ENCODE measurements around the gene ZCCHC14.
"Not testable (repeated sequence)": the region's sequence is repeated elsewhere in the genome, so short reads cannot be mapped to it uniquely, and the experiment has no call there.

Gene ZCCHC14

GRCh38 chr16:87366288-87366687 lies 126.5 kb downstream of the ZCCHC14 start:
- H3K27me3 ChIP-seq (replicated peaks; ENCODE audit: insufficient read depth, low read length) = no peaks in the 10 kb centered on the region
- no peaks in the 10 kb centered on the region for H3K36me3 ChIP-seq (replicated peaks; ENCODE audit: insufficient read depth, low read length)
- no peaks in the 10 kb centered on the region for H3K9me3 ChIP-seq (replicated peaks; ENCODE audit: insufficient read depth, low read length)
- no peak overlapping the region for H3K9ac ChIP-seq (ENCODE audit: low read length)
- H3K79me2 ChIP-seq (ENCODE audit: low read length) = peaks cover 19% of the 10 kb centered on the region
- H3F3A ChIP-seq (ENCODE audit: insufficient read depth, low read length) = no peaks in the 10 kb centered on the region
- H3K4me3 ChIP-seq (ENCODE audit: low read length) = no peak overlapping the region
- H2AFZ ChIP-seq (ENCODE audit: low read length) = no peak overlapping the region
- H3K4me2 ChIP-seq (ENCODE audit: low read depth, low read length) = no peak overlapping the region
- no peaks in the 10 kb centered on the region for H3K9me2 ChIP-seq (replicated peaks; ENCODE audit: insufficient read depth, low read length)
- TF ChIP-seq EZH2 (optimal IDR thresholded peaks at IDR 0.05; ENCODE audit: low read depth, low read length) (no peak), CTCF (IDR thresholded peaks at IDR 0.05; ENCODE audit: low read length) (no peak), EZH2phosphoT487 (IDR thresholded peaks at IDR 0.05; ENCODE audit: low read length) (no peak)
- H3K27ac ChIP-seq (ENCODE audit: low read length) = no peak overlapping the region
- no peak for DNase-seq
- no peaks in the 10 kb centered on the region for H4K20me1 ChIP-seq (ENCODE audit: insufficient read depth, low read length)
- H3K4me1 ChIP-seq (ENCODE audit: low read length) = no peaks in the 10 kb centered on the region

GRCh38 chr16:87365021-87365713 lies 127.7 kb downstream of the ZCCHC14 start:
- H3K27me3 ChIP-seq (replicated peaks; ENCODE audit: insufficient read depth, low read length) = no peaks in the 10 kb centered on the region
- H3K27ac ChIP-seq (ENCODE audit: low read length) = no peak overlapping the region
- DNase-seq = no peak
- H3K9ac ChIP-seq (ENCODE audit: low read length) = no peak overlapping the region
- H3F3A ChIP-seq (ENCODE audit: insufficient read depth, low read length) = no peaks in the 10 kb centered on the region
- H3K9me3 ChIP-seq (replicated peaks; ENCODE audit: insufficient read depth, low read length) = no peaks in the 10 kb centered on the region
- no peak for TF ChIP-seq EZH2phosphoT487 (IDR thresholded peaks at IDR 0.05; ENCODE audit: low read length)
- no peak for TF ChIP-seq EZH2 (optimal IDR thresholded peaks at IDR 0.05; ENCODE audit: low read depth, low read length)
- TF ChIP-seq CTCF (IDR thresholded peaks at IDR 0.05; ENCODE audit: low read length) = no peak
- H3K36me3 ChIP-seq (replicated peaks; ENCODE audit: insufficient read depth, low read length) = no peaks in the 10 kb centered on the region
- no peaks in the 10 kb centered on the region for H4K20me1 ChIP-seq (ENCODE audit: insufficient read depth, low read length)
- no peaks in the 10 kb centered on the region for H3K4me1 ChIP-seq (ENCODE audit: low read length)
- no peak overlapping the region for H3K4me3 ChIP-seq (ENCODE audit: low read length)
- H3K4me2 ChIP-seq (ENCODE audit: low read depth, low read length) = no peak overlapping the region
- no peak overlapping the region for H2AFZ ChIP-seq (ENCODE audit: low read length)
- H3K79me2 ChIP-seq (ENCODE audit: low read length) = peaks cover 10% of the 10 kb centered on the region; the same call in 1 of the 2 replicates
- no peaks in the 10 kb centered on the region for H3K9me2 ChIP-seq (replicated peaks; ENCODE audit: insufficient read depth, low read length)

GRCh38 chr16:87363771-87364455 lies 128.9 kb downstream of the ZCCHC14 start:
- no peak for TF ChIP-seq EZH2phosphoT487 (IDR thresholded peaks at IDR 0.05; ENCODE audit: low read length)
- TF ChIP-seq EZH2 (optimal IDR thresholded peaks at IDR 0.05; ENCODE audit: low read depth, low read length) = no peak
- no peak for TF ChIP-seq CTCF (IDR thresholded peaks at IDR 0.05; ENCODE audit: low read length)
- Histone ChIP-seq H3K36me3 (replicated peaks; ENCODE audit: insufficient read depth, low read length) (no peaks in the 10 kb centered on the region), H3K4me3 (ENCODE audit: low read length) (no peak overlapping the region), H3K9me3 (replicated peaks; ENCODE audit: insufficient read depth, low read length) (no peaks in the 10 kb centered on the region), H3K27ac (ENCODE audit: low read length) (no peak overlapping the region), H2AFZ (ENCODE audit: low read length) (no peak overlapping the region), H4K20me1 (ENCODE audit: insufficient read depth, low read length) (no peaks in the 10 kb centered on the region), H3F3A (ENCODE audit: insufficient read depth, low read length) (no peaks in the 10 kb centered on the region), H3K4me1 (ENCODE audit: low read length) (no peaks in the 10 kb centered on the region), H3K79me2 (ENCODE audit: low read length) (peaks cover 5% of the 10 kb centered on the region; the same call in 1 of the 2 replicates), H3K4me2 (ENCODE audit: low read depth, low read length) (no peak overlapping the region), H3K9me2 (replicated peaks; ENCODE audit: insufficient read depth, low read length) (no peaks in the 10 kb centered on the region), H3K27me3 (replicated peaks; ENCODE audit: insufficient read depth, low read length) (no peaks in the 10 kb centered on the region), H3K9ac (ENCODE audit: low read length) (no peak overlapping the region)
- DNase-seq = no peak

GRCh38 chr16:87362828-87363559 lies 129.8 kb downstream of the ZCCHC14 start:
- H2AFZ ChIP-seq (ENCODE audit: low read length); H3K36me3 ChIP-seq (replicated peaks; ENCODE audit: insufficient read depth, low read length); DNase-seq; H3K9ac ChIP-seq (ENCODE audit: low read length); H3K79me2 ChIP-seq (ENCODE audit: low read length); H3K4me3 ChIP-seq (ENCODE audit: low read length); H3K9me3 ChIP-seq (replicated peaks; ENCODE audit: insufficient read depth, low read length); H4K20me1 ChIP-seq (ENCODE audit: insufficient read depth, low read length); H3F3A ChIP-seq (ENCODE audit: insufficient read depth, low read length); H3K27me3 ChIP-seq (replicated peaks; ENCODE audit: insufficient read depth, low read length); H3K4me1 ChIP-seq (ENCODE audit: low read length); H3K27ac ChIP-seq (ENCODE audit: low read length); H3K4me2 ChIP-seq (ENCODE audit: low read depth, low read length); H3K9me2 ChIP-seq (replicated peaks; ENCODE audit: insufficient read depth, low read length): not testable (repeated sequence)
